GM19035 (cell line): ENCODE results near the gene ENOSF1.

Experiments used
- ATAC-seq: cut with Tn5 transposase; IDR thresholded peaks from one replicate; pipeline ENCODE4 v1.9.1; 2021; ENCODE audit not compliant: unreplicated experiment

Gene ENOSF1

DNA sequence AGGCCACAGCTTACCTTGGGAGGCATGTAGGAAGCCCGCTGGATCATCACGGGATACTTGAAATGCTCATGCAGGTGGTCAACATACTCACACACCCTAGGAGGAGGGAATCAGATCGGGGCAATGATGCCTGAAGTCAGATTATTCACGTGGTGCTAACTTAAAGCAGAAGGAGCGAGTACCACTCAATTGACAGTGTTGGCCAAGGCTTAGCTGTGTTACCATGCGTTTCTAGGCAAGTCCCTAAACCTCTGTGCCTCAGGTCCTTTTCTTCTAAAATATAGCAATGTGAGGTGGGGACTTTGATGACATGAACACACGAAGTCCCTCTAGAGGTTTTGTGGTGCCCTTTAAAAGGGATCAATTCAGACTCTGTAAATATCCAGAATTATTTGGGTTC is 37.1 kb downstream of the ENOSF1 start:
- ATAC-seq, result no peak

DNA sequence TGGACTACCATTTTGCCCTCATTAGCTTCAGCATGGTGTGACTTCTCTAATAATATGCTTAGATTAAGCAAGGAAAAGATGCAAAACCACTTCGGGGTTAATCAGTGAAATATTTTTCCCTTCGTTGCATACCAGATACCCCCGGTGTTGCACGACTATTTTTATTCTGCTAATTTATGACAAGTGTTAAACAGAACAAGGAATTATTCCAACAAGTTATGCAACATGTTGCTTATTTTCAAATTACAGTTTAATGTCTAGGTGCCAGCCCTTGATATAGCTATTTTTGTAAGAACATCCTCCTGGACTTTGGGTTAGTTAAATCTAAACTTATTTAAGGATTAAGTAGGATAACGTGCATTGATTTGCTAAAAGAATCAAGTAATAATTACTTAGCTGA is 38.7 kb downstream of the ENOSF1 start:
- ATAC-seq, result no peak

DNA sequence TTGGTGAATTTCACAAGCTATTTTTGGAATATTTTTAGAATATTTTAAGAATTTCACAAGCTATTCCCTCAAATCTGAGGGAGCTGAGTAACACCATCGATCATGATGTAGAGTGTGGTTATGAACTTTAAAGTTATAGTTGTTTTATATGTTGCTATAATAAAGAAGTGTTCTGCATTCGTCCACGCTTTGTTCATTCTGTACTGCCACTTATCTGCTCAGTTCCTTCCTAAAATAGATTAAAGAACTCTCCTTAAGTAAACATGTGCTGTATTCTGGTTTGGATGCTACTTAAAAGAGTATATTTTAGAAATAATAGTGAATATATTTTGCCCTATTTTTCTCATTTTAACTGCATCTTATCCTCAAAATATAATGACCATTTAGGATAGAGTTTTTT is 39.1 kb downstream of the ENOSF1 start:
- no peak for ATAC-seq

DNA sequence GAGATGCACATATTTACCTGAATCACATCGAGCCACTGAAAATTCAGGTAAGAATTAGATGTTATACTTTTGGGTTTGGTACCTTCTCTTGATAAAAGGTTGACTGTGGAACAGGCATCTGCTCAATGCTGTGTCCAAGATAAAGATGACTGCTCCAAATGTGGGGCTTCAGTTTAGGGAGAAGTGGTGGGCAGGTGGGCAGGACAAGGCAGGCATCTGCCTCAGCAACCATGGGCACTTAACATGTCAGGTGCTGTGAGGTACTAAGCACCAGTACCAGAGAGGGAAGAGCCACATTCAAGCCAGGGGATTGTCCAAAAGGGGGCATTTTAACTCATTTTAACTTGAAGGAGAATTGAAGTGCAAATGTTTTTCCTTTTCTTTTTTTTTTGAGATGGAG is 41.0 kb downstream of the ENOSF1 start:
- no peak for ATAC-seq

DNA sequence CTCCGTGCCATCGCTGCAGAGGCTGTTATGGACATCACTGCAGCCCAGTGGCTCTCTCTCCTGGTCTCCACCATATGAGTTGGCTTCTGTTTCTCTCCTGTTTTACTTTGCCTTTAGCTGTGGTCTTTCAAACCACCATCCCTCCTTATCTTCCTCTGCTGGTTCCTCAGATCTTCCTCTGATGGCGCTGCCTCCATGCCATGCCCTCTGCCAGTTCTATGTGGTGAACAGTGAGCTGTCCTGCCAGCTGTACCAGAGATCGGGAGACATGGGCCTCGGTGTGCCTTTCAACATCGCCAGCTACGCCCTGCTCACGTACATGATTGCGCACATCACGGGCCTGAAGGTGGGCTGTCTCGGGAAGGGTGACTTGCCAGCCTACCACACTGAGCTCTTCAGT is 41.9 kb downstream of the ENOSF1 start:
- ATAC-seq, result no peak

DNA sequence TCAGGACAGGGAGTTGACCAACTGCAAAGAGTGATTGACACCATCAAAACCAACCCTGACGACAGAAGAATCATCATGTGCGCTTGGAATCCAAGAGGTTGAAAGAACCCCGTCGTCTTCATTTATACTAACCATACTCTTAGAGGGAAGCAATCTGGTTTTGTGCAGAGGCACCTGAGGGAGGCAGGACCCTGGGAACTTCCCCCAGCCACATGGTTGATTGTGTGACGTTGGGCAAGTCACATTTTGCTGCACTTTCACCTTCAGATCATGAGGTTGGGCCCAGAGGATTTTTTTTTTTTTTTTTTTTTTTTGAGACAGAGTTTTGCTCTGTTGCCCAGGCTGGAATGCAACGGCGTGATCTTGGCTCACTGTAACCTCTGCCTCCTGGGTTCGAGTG is 43.4 kb downstream of the ENOSF1 start:
- no peak for ATAC-seq

DNA sequence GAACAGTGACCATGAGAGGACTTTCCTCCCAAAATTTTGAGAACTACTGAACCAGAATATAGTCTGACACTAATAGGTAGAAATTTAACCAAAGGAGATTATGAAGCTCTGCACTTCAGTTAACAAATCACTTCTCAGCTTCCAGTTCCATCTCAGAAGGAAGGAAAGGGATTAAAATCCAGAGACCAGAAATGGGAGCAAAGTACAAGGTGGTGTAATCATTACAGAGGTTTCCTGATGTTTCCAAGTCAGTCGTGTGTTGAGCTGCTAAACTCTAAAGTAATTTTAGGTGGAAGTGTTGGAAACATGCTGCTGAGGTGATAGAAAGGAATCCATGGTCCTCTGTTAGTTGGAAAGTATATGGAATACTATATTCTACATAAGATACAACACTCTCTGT is 44.2 kb downstream of the ENOSF1 start:
- no peak for ATAC-seq

DNA sequence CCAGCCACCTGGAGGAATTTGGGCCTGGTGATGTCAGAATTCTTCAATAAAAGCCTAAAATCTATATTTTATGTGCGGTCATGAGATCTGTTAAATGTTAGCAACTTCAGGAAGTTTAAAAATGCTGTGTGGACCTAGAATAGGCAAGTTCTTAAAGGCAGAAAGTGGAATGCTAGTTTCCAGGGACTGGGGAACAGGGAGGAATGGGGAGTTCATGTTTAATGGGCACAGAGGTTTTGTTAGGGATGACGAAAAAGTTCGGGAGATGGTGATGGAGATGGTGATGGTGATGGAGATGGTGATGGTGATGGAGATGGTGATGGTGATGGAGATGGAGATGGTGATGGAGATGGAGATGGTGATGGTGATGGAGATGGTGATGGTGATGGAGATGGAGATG is 45.8 kb downstream of the ENOSF1 start:
- ATAC-seq, result no peak

DNA sequence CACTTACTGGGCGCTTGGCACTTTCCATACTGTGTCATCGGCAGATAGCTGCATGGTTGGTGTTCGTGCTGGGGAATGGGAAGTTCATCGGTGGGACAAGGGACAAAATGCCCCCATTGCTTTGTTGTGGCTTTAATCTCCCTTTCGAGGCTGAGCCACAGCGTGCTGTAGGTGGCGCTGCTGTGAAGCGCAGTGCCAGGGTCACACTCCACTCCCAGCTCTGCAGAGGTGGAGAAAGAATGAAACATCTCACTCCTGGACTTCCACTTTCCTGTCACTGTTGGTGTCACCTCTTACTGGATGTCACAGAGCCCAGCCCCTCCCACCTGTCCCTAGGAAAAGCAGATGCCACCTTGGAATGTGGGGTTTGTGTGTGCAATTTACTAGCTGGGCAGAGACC is 46.3 kb downstream of the ENOSF1 start:
- no peak for ATAC-seq

DNA sequence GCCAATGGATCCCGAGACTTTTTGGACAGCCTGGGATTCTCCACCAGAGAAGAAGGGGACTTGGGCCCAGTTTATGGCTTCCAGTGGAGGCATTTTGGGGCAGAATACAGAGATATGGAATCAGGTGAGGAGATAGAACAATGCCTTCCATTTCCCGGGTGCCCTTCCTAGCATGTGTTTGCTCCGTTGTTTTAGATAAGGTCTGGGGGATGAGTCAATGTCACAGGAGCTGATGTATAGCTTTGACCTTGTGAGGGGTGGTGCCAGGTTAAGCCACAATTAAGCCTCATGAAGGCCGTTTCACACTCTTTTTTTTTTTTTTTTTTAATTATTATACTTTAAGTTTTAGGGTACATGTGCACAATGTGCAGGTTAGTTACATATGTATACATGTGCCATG is 50.2 kb downstream of the ENOSF1 start:
- no peak for ATAC-seq

DNA sequence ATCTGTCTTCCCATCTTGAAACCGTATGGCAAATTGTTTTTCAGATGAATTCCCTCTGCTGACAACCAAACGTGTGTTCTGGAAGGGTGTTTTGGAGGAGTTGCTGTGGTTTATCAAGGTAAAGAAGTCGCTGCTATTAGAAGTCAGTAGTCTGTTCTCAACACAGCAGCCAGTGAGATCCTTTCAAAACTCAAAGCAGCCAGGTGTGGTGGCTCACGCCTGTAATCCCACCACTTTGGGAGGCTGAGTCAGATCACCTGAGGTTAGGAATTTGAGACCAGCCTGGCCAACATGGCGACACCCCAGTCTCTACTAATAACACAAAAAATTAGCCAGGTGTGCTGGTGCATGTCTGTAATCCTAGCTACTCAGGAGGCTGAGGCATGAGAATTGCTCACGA is 52.8 kb downstream of the ENOSF1 start:
- ATAC-seq, result no peak

DNA sequence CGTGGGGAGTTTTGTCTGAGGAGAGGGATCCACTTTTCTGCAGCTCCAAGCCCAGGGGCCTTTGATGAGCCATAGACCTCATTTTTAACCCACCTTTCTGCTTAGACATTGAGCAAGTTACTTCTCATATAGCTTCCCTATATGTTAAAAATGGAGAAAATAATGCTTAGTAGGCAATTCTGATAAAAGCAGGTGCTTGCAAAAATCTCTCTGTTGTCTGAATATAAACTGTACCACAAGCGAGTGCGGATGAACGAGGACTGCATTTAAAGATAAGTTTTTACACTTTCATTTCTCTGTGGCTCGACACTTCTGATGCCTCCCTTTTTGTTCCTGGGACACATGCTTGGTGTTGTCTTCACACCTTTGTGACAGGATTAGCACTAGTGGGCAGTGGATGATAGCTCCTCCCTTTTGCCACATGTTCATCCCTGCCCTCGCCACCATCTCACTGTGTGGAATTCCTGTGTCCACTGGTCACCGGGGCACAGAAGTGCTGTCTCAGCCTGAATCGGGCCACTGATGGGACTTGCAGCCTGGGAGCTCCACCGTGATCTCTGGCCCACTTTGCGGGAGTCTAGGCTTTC is 53.4 kb downstream of the ENOSF1 start:
- ATAC-seq, result no peak

DNA sequence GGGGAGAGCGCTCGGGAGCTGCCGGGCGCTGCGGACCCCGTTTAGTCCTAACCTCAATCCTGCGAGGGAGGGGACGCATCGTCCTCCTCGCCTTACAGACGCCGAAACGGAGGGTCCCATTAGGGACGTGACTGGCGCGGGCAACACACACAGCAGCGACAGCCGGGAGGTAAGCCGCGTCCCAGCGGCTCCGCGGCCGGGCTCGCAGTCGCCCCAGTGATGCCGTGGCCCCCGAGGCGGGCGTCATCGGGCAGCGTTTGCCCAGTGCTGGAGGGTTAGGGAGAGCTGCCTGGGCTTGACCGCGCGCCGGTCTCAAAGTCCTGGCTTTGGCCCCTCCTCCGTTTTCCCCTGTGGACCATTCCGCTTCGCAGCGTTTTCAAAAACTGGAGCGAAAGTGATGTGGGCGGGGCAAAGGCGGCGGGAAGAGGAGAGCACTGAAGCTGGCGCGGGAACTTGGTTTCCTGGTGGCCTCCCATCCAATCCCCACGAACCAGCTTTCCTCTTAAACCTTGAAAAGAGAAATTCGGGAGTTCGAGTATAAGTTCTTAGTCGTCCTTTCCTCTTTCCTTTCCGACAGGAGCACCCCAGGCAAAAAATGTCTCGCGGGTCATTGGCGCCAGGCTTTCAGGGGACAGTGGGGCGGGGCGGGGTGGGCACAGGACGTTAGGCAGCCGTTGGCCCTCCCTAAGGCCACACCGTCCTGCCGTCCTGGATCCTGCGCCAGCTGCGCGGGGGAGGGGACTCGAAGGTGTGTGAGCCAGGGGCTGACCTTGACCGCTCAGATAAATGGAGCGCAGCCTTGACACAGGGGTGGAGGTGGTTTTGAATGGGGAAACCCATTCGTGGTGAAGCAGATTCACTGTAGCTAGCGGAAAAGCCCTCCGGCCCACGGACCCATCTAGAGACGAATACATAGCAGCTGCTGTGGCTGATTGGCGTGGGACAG is 54.2 kb downstream of the ENOSF1 start:
- peak; percentile 60 for ATAC-seq

DNA sequence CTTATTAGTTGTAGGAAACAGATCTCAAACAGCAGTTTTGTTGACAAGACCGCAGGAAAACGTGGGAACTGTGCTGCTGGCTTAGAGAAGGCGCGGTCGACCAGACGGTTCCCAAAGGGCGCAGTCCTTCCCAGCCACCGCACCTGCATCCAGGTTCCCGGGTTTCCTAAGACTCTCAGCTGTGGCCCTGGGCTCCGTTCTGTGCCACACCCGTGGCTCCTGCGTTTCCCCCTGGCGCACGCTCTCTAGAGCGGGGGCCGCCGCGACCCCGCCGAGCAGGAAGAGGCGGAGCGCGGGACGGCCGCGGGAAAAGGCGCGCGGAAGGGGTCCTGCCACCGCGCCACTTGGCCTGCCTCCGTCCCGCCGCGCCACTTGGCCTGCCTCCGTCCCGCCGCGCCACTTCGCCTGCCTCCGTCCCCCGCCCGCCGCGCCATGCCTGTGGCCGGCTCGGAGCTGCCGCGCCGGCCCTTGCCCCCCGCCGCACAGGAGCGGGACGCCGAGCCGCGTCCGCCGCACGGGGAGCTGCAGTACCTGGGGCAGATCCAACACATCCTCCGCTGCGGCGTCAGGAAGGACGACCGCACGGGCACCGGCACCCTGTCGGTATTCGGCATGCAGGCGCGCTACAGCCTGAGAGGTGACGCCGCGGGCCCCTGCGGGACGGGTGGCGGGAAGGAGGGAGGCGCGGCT is 55.0 kb downstream of the ENOSF1 start, which contains the start of gene TYMS:
TYMS (plus strand) TSS at position 343 of the 690 bp plus-strand sequence; CDS start at position 433, 90 bp downstream.
- peak; percentile 42 for ATAC-seq

DNA sequence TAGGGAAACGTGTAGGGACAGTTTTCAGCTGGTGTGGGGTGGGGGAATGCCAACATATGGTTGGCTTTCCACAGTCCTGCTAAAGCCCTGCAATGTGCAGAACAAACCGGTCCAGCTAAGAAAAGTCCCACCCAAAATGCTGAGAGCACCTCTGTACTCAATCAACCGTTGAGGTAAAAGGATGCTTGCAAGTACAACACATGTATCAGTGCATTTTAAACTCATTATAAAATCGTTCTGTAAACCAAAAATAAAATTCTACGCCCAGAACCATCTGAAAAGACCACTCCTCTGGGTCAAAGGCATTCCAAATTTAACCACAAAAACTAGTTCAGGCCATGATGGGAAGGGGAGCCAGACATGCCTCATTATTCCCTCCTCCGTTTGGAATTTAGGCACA is 57.0 kb downstream of the ENOSF1 start:
- no peak for ATAC-seq

DNA sequence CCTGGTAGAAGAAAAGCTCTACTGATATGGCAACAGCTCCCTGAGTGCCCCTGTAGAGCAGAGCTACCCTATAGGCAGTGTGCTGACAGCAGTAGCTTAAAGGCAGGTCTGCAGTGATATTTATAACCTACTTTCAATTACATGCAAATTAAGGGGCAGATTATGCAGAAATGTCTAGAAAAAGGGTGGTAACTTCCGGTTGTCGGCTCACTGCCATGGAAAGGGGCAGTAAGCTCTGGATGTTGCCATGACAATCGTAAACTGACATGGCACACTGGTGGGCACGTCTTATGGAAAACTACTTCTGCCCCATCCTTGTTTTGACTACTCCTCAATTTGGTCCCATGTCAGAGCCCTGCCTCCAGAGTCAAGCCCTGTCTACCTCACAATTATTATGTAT is 57.8 kb downstream of the ENOSF1 start:
- ATAC-seq, result no peak

DNA sequence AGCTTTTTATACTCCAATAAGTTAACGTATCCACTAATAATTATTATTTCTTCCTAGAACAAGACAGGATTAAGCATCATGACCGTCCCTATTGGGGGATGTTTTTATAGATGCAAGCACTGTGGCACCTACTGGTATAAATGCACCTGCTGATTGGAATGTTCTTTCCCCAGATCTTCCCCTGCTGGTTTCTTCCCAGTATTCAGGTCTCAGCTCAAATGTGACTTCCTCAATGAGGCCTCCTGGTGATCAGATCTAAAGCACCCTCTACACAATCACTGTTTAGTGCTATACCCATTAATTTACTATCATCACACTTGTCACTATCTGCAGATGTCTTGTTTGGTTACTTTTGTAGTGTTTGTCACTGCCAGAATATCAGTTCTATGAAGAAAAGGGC is 58.9 kb downstream of the ENOSF1 start:
- ATAC-seq, result no peak

DNA sequence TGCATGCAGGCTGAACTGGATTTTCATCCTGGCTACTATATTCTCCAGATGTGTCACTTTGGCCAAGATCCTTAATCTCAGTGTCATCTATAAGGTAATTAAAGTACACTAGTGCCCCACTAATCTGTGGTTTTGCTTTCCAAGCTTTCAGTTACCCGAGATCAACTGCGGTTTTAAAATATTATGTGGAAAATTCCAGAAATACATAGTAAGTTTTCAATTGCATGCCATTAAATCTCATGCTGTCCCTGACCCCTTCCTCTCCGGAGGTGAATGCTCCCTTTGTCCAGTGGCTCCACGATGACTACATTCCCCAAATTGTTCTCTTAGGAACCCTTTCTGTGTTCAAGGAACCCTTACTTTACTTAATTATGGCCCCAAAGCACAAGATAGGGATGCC is 60.3 kb downstream of the ENOSF1 start:
- ATAC-seq, result no peak

DNA sequence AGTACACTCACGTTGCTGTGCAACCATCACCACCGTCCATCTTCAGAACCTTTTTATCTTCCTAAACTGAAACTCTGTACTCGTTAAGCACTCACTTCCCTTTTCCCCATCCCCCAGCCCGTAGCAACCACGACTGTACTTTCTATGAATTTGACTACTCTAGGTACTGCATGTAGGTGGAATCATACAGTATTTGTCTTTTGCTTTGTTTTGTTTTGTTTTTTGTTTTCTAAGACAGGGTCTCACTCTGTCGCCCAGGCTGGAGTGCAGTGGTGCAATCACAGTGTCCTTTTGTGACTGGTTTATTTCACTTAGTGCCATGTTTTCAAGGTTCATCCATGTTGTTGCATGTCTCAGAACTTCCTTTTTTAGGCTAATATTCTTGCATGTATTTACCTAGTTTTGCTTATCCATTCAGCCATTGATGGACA is 62.0 kb downstream of the ENOSF1 start:
- ATAC-seq, result peak; percentile 92

DNA sequence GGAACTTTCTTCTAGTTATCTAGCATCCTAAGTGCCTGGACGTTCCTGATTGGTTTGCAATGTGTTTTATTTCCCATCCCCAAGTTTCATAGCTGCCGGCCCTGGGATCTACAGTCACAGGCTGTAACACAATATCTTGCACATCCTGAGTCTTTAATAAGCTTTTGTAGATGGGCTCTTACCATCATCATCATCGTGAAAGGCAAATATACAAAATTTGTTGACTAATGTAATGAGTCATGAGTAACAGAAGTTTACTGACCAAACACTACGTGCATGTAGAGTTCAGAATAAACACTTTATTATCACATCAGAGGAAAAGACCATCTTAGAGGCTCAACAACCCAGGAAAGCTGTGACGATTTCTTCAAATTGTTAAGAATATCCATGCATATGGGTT is 63.1 kb downstream of the ENOSF1 start:
- no peak for ATAC-seq

DNA sequence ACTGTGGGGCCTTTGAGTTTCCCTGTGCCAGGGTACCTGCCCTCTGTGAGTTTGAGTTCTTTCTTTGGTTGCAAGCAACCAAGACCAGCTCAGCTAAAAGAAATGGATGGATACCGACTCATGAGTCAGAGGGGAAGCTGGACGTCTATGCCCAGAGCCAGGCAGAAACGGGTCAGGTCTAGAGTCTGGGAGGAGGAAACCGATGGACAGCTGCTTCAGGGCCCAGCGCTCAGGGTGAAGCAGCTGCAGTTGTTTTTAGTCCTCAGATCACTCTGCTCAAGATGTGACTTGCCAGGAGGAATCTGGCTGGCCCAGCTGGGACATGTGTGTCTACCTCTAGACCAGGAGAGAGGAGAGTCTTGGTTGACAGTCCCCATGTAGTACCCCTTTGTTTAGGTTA is 65.1 kb downstream of the ENOSF1 start:
- no peak for ATAC-seq
